Stimulated activated CD8-positive, alpha-beta memory T cell treated with anti-CD3 and anti-CD28 coated beads, Interleukin-12 subunit alpha, Interleukin-12 subunit beta, amount 100 ng/mL, for 24 hours (primary cell): ENCODE measurements around the gene HM13.
"Not testable (repeated sequence)": the region's sequence is repeated elsewhere in the genome, so short reads cannot be mapped to it uniquely, and the experiment has no call there.

ENCODE experiments used
- DNase-seq: peaks from one replicate; pipeline ENCODE4 v3.0.0-alpha.2; 2020; ENCODE audit errors: extremely low read depth

HM13 gene

DNA sequence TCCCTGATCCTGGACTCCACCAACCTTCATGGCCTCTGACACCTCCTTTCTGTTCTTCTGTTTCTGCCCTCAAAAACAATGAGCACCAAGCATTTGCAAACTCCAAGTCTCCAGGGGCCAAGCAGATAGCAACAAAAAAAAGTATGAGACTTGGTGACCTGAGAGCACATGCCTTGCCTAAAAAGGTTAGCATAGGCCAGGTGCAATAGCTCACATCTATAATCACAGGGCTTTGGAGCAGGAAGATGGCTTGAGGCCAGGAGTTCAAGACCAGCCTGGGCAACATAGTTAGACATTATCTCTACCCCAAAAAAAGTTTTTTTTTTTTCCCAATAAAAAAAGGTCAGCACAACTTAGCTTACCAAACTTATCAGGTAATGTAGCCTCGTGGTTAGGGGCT lies 13.7 kb upstream of the HM13 start:
- no peak for DNase-seq

DNA sequence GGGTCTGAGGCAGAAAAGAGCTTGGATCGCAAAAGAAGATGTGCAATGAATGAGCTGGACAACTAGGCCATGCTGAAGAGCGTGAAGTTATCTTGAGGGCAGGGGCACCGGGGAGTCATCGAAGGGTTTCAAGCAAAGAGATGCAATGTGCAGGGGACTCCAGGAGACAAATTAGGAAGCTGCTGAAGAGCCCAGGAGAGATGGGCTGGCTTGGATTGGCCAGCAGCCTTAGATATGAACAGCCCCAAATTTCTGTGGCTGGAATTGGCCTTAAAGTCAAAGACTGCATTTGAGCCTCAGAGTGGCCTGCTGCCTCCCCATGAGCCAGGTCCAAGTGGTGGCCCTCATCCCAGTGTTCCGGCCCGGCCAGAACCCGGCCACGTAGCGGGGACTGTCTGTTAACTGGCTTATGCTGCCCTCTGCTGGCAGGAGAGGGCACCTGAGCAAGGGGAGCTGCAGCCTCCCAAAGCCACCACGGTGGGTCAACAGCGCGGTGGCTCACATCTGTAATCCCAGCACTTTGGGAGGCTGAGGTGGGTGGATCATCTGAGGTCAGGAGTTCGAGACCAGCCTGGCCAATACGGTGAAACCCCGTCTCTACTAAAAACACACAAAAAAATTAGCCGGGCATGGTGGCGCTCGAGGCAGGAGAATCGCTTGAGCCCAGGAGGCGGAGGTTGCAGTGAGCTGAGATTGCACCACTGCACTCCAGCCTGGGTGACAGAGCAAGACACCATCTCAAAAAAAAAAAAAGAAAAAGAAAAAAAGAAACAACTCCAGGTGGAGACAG lies 11.2 kb upstream of the HM13 start:
- DNase-seq, result peak; percentile 40

DNA sequence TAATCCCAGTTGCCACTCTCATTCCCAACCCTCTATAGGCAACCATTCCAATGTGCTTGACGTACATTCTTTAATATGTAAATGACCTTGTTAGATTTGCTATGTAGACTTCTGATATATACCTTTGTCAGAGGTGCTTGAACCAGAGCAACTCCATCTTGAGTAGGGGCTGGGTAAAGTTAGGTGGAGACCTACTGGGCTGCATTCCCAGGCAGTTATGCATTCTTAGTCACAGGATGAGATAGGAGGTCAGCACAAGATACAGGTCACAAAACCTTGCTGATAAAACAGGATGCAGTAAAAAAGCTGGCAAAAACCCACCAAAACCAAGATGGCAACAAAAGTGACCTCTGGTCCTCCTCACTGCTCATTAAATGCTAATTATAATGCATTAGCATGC lies 8.3 kb upstream of the HM13 start:
- no peak for DNase-seq

DNA sequence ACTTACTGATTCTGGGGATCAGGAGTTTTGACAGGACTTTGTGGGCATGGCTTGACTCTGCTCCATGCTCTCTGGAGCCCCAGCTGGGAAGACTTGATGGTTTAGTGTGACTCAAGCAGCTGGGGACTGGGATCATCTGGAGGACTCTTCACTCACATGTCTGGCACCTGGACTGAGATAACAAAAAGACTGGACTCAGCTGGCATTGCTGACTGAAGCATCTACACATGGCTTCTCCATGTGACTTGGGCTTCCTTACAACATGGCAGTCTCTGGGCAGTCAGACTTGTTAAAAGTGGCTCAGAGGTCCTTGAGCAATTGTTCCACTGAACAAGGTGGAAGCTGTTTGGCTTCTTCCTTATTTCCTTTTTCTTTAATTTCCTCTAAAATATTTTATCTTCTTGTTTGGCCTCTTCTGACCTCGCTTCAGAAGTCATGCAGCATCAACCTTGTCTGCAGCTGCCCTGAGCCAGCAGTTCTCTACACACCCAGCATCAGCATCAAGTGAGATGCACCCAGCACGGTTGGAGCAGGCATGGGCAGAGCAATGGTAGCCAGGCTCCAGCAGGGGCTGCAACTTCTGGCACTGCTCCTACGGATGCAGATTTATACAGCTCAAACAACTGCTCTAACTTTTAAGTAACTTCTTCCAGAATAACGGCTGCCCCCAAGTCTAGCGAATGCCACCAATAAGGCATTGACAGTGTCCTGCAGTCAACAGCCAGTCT lies 5.6 kb upstream of the HM13 start:
- DNase-seq, result no peak

DNA sequence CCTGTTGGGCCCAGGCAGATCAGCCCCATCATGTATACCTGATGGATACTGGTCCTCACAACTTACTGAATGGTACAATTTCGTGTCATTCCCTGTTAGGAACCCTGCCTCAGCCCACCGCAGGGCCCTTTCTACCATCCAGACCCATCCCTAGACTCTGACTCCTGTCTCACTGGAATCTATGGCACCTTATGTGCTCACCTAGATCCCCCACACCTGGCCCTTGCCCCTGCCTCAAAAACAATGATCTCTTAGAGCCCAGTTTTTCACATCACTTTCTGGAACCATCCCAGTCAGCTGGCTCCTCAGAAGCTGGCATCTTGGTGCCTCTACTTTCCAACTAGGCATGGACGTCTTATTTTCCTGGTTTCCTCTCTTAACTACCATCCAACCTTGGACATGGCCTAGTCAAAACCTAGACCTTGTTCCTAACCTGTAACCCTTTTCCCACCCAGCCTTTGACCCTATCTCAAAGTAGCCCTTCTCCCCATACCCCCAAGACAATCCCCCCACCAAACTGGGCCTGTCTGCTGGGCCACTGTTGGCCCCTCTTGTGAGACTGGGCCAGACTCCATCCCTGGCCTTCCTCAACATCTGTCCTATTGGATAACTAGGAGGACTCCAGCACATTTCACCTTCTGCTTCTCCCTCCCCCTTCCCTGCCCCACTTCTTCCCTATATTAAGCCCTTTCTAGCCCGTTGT lies 981 bp downstream of the HM13 start:
- DNase-seq, result no peak

DNA sequence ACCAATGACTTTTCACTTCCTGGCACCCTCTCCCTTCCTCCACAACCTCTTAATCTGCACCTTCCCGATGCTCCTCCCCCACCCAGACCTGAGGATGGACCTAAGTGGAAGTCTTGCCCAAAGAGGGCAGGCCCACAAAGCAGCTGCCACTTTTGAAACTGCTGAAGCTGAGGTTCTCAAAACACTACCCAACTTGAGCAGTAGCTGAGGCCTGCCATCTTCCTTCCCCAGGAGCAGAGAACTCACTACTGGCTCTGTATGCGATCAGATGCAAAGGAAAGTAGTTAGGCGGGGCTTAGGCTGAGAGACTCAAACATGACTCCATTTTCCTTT lies 1.5 kb downstream of the HM13 start:
- no peak for DNase-seq

DNA sequence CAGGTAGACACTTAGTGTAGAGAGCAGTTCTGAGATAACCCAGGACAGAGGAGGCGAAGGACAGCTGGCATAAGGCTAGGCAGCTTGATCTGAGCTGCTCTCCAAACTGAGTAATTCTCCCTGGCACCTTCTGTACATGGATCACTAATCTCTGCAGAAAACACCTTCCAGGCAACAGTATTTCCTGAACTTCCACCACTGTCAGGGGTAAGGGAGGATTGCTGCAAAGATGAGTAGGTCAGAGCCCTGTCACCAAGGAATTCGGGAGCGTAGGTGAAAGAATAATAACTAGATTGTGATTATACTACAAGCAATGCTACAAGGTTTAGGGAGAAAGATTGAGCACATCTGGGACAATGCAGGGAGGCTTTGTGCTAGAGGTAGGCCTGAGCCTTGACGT lies 1.9 kb downstream of the HM13 start:
- no peak for DNase-seq

DNA sequence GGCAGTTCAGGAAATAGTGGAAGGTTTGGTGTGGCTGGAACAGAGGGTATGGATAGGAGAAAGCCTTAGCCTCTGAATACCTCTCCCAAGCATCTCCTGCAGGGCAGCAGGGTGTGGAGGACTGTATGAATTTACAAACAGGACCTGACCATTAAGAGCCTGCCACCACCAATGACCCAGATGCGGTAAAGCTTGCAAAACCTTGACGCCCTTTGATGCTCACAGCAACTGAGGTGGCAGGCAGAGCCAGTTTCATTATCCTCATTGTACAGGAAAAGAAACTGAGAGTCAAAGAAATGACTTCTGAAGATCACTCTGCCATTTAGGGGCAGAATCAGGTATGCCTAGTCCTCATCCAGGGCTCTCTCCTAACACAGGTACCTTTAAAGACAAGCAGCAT lies 2.4 kb downstream of the HM13 start:
- DNase-seq, result no peak

DNA sequence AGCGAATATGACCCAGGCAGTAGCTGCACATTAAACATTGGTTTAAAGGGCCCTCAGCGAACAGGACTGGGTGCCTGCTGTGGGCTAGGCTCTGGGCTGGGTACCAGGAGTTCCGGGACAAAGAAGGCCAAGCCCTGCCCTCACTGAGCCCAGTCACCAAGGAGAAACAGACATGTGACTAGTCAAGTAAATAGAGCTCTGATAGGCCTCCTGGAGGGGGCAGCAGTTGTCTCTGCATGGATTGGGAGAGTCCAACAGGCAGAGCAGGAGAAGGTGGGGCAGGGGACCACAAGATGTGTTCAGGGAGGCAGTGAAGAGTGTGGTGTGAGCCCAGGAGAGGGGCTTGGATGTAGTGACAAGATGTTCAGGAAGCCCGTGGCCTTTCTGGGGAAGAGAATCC lies 3.1 kb downstream of the HM13 start:
- no peak for DNase-seq

DNA sequence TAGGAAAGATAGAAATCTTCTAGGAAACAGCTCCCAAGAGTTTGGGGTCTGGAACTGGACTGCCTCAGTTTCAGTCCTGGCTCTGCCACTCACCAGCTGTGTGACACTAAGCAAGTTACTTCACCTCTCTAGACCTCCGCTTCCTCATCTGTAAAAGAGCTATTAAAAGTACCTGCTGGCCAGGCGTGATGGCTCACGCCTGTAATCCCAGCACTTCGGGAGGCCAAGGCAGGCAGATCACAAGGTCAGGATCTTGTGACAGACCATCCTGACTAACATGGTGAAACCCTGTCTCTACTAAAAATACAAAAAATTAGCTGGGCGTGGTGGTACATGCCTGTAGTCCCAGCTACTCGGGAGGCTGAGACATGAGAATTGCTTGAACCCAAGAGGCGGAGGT lies 7.0 kb downstream of the HM13 start:
- DNase-seq, result not testable (repeated sequence)

DNA sequence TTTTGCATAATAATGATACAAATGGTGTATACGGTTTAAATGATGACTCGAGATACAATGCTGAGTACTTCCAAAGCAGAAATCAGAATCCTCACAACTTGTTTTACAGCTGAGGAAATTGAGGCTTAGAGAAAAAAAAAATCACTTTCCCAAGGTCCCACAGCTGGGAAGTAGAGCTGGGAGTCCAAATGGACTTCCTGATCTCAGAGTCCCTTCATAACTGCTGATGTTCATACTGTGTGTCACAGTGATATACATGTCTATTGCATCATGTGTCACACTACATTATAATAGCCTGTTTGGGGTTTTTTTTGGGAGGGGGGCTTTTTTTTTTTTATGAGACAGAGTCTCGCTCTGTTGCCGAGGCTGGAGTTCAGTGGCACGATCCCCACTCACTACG lies 8.5 kb downstream of the HM13 start:
- no peak for DNase-seq

DNA sequence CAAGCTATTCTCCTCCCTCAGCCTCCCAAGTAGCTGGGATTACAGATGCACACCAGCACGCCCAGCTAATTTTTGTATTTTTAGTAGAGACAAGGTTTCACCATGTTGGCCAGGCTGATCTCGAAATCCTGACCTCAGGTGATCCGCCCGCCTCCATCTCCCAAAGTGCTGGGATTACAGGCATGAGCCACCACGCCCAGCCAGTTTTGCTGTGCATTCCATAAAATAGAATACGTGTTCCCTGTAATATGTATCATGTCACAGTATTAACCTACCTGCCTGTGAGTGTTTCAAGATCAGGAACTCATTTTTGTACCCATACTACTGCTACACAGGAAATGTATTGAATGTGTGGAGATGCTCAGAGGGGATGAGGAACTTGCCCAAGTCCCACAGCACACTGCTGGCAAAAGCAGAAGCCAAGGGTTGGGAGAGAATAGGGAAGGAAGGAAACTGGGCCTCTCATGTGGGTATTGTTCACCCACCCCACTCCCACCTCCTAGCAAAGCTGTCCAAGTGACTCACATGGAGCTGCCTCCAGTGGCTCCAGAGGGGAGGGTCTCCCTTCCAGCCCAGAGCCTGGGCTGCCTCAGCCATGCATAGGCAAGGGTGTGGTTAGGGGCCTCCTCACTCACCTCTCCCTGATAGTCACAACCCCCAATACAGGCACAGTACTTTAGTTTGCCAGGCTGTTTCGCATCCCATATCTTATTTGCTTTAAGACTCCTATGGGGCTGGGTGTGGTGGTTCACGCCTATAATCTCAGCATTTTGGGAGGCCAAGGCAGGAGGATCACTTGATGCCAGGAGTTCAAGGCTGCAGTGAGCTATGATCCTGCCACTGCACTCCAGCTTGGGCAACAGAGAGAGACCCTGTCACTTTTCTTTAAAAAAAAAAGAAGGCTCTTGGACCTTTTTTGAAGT lies 9.4 kb downstream of the HM13 start:
- DNase-seq, result no peak

DNA sequence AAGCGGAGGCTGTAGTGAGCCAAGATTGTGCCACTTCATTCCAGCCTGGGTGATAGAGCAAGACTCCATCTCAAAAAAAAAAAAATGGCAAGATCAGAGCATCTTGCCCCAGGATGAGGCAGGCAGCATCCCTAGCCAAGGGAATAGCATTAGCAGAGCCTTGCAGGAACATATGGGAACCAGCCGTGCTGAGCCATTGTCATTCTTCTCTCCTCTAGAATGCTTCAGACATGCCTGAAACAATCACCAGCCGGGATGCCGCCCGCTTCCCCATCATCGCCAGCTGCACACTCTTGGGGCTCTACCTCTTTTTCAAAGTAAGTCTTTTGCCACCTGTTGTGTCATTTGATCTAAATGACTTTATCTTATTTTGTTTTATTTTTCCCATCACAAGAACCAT lies 13.0 kb downstream of the HM13 start:
- no peak for DNase-seq

DNA sequence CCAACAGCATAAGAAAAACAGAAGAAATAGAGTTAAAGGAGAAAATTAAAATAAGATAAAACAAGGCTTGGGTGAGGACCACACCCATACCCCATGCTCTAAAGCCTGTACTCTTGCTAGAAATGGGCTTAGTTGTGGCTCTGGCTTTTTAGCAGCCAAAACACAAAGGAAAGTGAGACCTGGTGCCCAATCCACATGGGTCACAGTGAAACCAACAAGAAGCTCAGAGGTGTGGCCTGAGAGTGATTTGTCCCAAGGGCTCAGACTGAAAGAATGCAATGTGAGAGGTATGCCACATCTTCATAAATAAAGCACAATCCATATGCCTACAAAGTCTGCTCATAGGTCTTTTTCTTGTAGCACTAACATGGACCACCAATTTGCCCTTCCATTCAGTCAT lies 21.1 kb downstream of the HM13 start:
- no peak for DNase-seq

DNA sequence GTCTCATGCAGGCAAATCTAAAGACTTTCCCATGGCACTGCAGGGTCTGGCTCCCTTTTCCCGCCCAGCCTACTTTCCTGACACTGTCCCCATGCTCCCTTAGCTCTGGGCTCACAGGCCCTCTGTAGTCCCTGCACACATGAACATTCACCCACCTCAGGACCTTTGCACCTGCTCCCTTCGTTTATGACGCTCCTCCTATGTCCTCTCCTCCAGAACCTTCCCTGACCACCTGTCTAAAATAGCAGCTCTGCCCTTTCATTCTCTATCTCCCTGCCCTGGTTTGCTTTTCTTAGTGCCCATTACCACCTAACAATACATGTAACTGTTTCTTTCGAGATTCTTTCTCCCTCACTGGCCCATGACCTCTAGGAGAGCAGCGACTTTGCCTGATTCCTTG lies 22.3 kb downstream of the HM13 start:
- no peak for DNase-seq

DNA sequence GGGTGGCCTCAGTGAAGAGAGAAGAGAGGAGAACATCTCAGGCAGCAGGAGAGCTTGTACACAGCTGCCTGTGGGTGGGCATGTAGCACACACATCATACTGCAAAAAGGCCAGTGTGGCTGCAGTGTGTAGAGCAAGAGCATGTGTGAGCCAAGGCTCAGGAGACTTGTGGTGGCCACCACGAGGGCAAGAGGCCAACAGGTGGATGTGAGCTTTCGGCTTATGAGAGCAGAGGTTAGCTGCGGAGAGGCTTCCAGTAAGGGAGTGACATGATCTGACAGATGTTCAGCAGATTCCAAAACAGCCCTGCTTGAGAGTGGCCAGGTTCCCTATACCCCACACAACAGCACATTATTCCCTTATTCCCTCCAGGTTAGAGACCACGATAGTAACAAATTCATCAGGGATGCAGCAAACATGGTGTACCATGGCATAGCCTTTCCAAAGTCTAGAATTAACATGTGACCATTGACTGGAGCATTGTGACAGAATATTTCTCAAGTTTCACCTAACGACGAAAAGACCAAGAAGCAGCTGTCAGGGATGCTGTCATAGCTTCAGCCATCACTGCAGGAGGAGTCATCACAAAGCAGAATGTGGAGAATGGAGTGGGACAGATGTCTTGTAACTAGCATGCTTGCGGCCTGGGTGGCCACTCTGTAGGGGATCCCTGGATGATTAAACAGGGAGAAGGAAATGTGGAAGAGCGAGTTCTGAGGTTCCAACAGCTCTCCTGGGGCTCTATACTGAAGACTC lies 23.1 kb downstream of the HM13 start:
- no peak for DNase-seq

DNA sequence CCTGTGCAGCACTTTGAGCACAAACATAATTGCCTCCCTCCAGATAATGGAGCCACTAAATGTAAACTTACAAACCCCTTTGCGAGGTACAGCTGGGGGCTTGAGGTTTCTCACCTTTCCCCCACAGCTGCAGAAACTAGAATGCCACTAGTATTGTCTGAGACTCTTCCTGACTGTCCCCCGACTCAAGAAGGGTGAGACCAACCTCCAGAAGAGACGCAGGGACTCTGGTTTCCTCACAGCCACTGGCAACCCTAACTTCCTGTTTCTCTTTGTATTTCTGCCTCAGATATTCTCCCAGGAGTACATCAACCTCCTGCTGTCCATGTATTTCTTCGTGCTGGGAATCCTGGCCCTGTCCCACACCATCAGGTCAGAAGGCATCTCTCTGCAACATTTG lies 23.6 kb downstream of the HM13 start:
- no peak for DNase-seq

DNA sequence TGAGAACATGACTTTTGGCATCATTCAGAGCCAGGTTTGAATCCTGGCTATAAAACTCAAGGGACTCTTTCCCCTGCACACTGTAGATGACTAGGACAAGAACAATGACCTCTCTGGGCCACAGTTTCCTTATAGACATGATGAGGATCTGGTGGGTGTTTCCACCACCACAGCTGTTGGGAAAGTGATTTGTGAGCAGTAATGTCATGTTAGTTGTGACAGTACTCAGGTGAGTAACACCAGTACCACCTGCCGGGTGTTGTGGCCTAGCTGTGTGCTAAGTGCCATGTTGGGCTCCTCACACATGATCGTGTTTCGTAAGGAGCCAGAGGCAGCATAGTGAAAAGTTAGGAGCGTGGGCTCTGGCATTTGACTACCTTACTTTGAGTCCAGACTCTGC lies 24.1 kb downstream of the HM13 start:
- DNase-seq, result no peak

DNA sequence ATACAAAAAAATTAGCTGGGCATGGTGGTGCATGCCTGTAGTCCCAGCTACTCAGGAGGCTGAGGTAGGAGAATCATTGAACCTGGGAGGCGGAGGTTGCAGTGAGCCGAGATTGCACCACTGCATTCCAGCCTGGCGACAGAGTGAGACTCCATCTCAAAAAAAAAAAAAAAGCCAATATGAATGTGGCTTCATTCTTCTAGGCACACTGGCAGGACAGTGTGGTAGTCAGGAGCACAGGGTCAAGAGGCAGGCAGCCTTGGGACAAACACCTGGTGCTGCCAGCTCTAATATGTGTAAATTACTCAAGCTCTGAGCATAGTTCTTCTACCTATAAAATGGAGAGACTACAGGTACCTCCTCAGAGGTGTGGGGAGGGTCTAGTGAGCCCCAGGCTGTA lies 25.4 kb downstream of the HM13 start:
- DNase-seq, result not testable (repeated sequence)

DNA sequence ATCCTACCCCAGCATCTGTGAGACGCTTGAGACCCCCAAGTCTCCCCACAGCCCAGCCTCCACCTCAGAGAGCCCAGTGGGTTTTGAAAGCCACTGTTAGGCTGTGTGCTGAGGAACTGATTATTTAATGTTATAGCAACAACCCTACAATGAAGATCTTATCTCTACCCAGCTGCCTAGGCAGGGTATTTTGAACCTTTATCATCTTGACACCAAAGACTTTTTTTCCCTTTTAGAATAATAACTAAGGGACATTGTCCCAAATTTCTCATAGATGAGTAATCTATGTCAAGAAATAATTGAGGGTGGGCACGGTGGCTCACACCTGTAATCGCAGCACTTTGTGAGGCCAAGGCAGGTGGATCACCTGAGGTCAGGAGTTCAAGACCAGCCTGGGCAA lies 26.2 kb downstream of the HM13 start:
- DNase-seq, result no peak

DNA sequence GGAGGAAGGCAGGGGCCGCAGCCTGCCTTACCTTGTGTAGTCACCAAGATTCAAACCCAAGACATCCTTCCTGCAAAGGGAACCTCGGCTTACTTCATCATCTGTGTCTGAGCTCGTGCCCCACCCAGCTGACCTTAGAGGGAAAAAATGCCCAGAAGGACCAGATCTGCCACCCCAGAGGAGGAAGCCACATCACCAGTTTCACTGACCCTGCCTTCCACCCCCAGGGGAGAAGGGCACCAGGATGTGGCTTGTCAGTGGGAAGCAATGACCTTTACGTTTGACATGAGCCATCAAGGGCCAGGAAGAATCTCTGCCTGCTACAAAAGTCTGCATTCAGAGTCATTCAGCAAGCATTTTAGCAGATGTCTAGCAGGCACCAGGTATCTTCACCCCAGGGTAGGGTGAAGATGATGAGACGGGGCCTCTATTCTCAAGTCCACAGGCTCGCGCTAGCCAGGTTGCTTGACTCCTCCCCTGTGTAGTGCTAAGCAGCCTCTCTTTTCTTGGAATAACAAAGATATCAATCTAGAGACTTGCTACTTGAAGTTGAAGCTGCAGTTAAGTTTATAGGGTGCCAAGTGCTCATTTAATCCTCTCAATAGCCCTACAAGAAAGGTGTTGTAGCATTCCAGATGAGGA lies 28.1 kb downstream of the HM13 start:
- DNase-seq, result no peak
